Transverse colon (tissue), 3 donors: ENCODE results near the gene SULT1A2.

Experiments used
- POLR2A ChIP-seq: fragments of 450-650 bp; IDR thresholded peaks from one replicate; pipeline ENCODE4 v1.6.1; 2016; ENCODE audit warnings: antibody characterized with exemption, mild to moderate bottlenecking, moderate library complexity
- TF ChIP-seq, protein P1 (sequence below), 5 experiments: fragments of 200-600 bp in 3 of 5; fragments of 450-650 bp in 2 of 5; sonication (generic) in 3 of 5; IDR thresholded peaks; 1 replicate in 2 of 5; 2 replicates in 3 of 5; pipeline ENCODE4 v1.5.1; 2016 to 2017; ENCODE audit warnings: antibody characterized with exemption in 5 of 5, inconsistent platforms in 3 of 5, mild to moderate bottlenecking in 2 of 5, moderate library complexity in 1 of 5

DNA sequence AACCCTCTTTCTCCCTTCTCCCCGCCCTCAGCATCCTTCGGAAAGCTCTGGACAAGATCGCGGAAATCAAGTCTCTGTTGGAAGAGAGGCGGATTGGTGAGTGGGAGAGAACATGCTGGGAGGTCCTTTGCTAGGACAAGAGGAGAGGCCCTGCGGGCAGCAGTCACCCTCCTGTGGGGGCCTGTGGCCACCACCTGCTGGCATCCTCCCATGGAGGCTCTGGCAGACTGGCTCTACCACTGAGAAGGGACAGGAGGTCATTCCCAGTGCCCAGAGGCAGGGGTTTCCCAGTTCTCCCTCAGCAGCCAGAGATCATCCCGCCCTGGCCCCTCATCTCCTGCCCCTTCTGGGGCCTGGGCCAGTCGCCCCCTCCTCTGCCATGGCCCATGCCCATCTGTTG, 7.8 kb downstream of the SULT1A2 start:
- TF ChIP-seq, protein P1, sequence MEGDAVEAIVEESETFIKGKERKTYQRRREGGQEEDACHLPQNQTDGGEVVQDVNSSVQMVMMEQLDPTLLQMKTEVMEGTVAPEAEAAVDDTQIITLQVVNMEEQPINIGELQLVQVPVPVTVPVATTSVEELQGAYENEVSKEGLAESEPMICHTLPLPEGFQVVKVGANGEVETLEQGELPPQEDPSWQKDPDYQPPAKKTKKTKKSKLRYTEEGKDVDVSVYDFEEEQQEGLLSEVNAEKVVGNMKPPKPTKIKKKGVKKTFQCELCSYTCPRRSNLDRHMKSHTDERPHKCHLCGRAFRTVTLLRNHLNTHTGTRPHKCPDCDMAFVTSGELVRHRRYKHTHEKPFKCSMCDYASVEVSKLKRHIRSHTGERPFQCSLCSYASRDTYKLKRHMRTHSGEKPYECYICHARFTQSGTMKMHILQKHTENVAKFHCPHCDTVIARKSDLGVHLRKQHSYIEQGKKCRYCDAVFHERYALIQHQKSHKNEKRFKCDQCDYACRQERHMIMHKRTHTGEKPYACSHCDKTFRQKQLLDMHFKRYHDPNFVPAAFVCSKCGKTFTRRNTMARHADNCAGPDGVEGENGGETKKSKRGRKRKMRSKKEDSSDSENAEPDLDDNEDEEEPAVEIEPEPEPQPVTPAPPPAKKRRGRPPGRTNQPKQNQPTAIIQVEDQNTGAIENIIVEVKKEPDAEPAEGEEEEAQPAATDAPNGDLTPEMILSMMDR (IDR thresholded peaks at IDR 0.05), result no peak
- TF ChIP-seq POLR2A, result no peak
